ENCODE measurements around the gene DNHD1.
"Not testable (repeated sequence)": the region's sequence is repeated elsewhere in the genome, so short reads cannot be mapped to it uniquely, and the experiment has no call there.

The DNHD1 gene

DNA sequence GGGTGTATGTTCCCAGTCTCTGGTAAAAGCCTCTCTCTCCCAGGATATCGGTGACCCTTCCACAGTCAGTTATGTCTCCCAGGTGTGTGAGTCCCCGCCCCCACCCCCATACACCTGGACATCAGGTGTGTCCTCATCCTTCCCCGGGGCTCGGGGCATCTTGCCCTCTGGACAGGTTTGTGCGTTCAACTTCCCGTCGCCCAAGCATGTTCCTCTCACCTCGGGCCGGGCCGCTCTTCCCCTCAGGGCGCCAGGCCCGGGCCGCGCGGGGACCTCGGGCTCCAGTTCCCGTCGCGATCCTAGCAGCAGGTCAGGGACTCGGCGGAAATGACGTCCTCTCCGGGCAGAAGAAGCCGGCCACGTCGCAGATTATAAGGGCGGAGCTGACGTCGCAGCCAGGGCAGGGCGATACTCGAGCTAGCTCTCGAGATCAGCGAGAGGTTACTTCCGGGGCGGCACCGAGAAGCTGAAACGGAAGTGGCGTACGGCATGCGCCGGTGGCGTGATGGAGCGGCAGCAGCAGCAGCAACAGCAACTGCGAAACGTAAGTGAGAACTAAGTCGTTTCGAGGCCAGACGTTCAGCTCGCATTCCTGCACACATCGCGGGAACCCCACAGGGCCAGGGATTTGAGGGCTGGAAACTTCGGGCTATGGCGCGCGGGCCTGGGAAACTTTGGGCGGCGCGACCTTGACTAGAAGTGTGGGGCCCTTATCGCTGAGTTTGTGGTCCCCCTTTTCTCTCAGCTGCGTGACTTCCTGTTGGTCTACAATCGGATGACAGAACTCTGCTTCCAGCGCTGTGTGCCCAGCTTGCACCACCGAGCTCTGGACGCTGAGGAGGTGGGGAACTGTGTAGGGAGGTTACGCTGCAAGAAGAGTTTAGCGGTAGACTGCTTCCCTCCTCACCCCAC, 15.8 kb upstream of the DNHD1 start, which contains the start of the genes ARFIP2 and TIMM10B:
ARFIP2 (minus strand) TSS at position 320 of the 912 bp plus-strand sequence. CDS start 910 bp downstream, outside the sequence.
TIMM10B (plus strand) TSS at position 490 of the 912 bp plus-strand sequence; CDS start at position 506, 16 bp downstream.
- DNase-seq (ENCODE audit: low read depth, low spot score), result peak; percentile 92

DNA sequence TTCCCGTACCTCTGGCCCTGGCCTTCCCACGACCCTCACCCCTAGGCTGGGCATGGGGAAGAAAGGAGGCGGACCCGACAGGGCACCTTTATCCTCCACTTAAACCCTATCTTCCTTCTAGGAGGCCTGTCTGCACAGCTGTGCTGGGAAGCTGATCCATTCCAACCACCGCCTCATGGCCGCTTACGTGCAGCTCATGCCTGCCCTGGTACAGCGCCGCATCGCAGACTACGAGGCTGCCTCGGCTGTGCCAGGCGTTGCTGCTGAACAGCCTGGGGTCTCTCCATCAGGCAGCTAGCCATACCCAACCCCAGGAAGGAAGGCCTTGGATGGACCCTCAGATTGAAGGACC, 15.2 kb upstream of the DNHD1 start:
- DNase-seq (ENCODE audit: low read depth, low spot score), result no peak

DNA sequence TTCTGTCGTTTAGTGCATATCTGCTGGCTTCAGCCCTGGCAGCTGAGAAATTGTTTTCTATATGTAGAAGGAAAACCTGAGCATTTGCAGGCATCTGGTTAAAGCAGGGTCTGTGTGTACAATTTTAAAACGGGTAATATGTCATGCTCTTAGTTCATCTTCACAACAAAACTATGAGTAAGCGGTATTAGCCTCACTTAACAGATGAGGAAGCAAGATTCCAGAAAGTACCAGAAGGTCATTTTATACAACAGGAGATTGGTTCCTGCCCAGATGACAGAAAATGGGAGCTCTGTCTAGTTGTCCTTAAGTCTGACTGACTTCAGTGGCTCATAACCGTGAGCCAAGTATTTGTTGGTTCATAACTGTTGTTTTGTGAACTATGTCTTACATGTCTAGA, 14.6 kb upstream of the DNHD1 start:
- no peak for DNase-seq (ENCODE audit: low read depth, low spot score)

DNA sequence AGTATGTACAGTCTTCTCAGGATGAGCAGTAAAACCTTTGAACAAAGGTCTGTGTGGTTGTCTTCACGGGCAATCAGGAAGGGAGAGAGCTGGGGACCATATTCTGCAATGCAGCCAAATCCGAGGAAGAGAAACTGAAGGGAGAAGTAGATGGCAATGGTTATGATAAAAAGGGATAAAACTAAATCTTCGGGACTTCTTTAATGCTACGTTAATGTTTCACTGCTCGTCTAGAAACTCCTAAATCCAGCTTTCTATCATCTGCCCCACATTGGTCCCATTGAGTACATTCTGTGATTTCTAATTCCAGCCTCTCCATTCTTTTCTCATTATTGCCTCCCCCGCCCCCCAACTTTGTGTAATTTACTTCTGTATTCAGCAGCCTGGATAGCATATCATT, 14.1 kb upstream of the DNHD1 start:
- DNase-seq (ENCODE audit: low read depth, low spot score), result no peak

DNA sequence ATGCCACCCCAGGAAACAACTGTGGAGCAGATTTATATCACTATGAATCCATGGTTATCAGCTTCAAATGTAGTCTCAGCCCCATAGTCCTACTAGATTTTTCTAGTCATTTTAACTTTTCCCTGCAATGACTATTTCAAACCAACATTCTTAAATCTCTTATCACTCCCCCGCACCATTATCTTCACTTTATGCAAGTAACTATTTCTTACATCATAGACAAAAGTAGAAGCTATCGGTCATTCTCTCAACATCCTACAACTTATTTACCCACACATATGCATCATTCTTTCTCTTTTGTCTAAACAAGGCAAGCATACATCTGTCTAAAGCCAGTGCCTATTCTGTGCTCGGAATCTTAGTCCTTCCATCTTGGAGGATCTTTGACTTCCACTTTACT, 11.4 kb upstream of the DNHD1 start:
- DNase-seq (ENCODE audit: low read depth, low spot score), result no peak

DNA sequence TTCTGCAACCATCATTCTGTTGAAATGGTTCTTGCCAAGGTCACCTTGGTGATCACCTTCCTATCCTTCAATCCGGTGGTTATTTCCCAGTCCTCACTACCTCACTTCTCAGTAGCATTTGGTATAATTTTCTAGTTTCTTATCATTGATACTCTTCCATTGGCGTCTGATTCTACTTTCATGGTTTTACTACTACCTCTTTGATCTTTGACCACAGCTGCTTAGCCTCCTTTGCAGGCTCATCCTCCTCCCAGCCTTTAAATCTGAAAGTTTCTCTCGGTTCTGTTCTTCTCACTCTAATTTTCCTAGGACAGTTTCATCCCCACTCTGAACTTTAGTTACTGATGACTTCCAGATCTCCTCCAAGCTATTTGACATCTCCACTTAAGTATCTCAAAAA, 10.8 kb upstream of the DNHD1 start:
- no peak for DNase-seq (ENCODE audit: low read depth, low spot score)

DNA sequence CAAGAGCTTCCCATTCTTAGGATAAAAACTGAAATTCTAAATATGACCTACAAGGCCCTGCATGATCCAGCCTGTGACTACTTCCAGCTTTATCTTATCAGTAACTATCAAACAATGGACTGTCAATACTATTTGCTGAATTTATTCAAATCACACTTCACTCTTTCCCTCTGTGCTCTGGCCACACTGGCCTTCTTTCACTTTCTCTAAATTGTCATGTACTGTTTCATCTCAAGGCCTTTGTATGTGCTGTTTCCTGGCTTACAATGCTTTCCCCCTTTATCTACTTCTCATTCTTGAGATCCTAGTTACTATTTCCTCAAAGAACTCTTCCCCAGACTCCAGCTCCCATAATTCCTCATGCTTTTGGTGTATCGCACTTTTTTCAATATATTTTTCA, 10.1 kb upstream of the DNHD1 start:
- no peak for DNase-seq (ENCODE audit: low read depth, low spot score)

DNA sequence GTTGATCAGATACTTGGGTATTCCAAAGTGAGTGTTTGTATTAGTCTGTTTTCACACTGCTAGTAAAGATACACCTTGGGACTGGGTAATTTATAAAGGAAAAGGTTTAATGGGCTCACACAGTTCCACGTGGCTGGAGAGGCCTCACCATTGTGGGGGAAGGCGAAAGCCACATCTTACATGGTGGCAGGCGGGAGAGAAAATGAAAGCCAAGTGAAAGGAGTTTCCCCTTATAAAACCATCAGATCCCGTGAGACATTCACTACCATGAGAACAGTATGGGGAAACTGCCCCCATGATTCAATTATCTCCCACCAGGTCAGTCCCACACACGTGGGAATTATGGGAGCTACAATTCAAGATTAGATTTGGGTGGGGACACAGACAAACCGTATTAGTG, 8.7 kb upstream of the DNHD1 start:
- no peak for DNase-seq (ENCODE audit: low read depth, low spot score)

DNA sequence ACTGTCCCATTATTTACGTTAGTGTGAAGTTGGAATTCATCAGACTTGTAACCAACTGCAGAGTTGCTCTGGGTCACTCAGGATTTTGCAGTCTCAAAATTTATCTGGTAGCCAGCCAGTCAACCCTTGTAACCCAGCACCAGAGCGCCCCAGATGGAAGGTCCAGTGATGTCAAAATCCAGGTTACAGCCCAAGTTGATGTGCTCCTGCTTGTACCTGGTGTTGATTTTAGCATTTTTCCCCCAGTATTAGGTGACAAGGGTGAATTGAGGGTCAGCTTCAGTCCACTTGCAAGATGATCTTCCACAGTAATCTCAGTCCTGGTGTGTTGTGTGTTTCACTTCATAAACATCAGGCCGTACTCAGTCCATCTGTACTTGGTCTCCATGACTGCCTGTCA, 8.3 kb upstream of the DNHD1 start:
- DNase-seq (ENCODE audit: low read depth, low spot score), result no peak

DNA sequence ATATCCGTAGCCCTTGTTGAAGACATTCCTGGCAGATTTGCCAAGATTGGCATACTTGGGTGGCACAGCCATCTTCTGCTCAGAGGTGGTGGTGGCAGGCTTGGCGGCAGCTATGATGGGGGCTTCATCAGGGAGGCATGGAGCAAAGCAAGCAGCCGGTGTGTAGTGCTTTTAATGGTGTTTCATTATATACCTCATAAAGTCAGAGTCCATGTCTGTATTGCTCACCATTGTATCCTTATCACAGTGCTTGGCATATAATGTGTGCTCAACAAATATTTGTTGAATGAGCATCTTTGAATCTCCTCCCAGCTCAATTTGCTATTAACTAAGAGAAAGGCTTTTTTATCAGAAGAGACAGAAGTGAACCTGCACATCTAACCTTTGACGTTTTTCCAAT, 7.8 kb upstream of the DNHD1 start:
- no peak for DNase-seq (ENCODE audit: low read depth, low spot score)

DNA sequence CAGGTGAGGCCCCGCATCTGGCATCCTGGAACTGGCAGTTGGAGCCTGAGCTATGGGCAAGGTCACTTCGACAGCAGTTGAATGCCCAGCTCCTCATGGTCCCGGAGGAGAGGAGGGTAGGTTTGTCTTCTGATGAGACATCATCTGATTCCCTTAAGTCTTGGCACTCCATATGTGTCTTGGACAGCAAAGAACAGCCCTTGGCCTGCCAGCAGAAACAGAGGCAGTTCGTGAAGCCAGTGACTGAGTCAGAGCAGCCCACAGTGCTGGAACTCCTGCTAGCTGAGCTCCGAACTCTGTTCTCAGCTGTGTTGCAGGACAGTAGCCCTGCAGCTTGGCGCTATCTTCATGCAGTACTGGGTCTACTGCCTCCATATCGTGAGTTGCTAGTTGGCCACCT, 1.0 kb downstream of the DNHD1 start:
- no peak for DNase-seq (ENCODE audit: low read depth, low spot score)

DNA sequence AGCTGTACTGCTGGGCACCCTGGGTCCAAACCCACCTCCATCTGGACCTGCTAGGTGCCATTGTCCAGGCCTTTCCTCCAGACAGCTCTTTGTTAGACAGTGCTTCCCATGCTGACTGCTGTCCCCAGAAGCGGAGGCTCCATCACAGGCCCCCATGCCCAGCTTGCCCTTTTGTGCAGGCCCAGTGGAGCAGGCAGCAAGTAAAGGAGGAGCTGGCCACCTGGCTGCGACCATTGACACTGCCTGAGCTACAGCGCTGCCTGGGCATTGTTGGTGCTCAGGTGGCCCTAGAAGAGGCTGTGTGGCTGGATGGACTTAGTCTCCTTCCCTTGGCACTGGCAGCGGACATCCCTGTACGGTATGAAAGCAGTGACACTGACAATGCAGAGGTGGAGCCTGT, 1.5 kb downstream of the DNHD1 start:
- DNase-seq (ENCODE audit: low read depth, low spot score), result no peak

DNA sequence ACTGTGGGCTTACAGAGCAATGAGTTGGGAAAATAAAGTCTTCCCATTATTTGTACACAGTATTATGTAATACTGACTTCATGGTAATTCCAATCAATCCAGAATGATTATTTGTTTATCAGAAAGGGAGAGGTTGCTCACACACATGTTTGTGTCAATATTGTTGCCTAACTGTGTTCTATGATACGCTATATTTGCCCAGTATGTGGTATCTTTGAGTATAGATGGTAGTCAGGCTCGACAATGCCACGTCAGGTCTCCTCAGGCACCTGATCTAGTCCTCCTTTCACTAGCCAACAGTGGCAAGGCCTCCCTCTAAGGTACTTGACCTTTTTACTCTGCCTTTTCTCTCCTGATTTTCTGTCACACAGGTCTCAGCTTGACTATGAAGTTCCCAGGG, 5.3 kb downstream of the DNHD1 start:
- no peak for DNase-seq (ENCODE audit: low read depth, low spot score)

DNA sequence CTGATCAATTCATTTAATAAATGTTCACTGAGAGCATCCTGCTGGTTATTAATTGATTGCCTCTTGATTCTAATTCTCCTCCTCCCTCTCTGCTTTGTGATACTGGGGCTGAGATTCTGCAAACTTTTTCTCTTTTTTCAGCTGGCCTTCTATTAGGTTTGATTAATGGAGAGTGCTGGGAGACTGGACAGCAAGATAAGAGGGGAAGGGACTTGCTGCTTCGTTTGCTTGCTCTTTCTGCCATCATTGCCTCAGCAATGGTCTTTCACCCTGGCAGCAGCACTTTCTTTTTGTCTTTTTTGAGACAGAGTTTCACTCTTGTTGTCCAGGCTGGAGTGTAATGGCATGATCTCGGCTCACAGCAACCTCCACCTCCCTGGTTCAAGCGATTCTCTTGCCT, 7.1 kb downstream of the DNHD1 start:
- no peak for DNase-seq (ENCODE audit: low read depth, low spot score)

DNA sequence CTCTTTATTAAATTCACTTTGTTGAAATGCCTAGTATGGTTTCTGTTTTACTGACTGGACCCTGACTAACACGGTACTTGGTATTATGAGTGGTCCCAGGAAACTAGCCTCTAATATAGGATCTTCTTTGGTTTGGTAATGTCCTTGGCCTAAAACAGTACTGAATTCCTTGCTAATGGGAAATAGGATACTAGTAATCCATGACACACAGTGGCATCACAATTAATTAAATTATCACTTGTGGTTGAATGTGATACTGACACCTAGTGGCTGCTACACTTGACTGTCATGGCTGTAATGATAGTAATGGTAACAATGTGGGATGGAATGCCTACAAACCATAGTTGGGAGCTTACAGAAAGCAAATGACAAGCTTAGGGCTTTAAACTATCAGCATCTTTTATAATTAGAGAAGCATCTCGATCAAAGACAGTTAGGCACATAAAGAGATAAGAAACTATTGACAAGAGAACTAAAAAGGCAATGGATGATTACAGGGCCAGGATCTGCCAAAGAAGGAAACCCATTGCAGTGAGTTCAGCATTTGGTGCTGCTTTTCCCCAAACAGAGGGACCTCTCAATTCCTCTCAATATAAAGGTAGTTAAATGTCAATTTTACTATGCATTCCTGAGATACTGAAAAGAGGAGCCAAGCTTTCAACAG, 8.6 kb downstream of the DNHD1 start:
- no peak for DNase-seq (ENCODE audit: low read depth, low spot score)

DNA sequence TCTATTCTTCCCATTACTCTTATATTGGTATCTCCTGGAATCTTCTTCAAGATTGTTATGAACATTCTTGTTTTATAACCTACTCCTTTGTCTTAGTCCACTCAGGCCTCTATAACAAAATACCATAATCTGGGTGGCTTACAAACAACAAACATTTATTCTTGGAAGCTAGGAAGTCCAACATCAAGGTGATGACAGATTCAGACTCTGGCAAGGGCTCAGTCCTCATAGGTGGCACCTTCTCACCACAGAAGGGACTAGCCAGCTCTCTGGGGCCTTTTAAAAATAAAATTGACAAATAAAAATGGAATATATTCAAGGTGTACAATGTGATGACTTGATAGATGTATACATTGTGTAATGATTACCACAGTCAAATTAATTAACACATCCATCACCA, 19.8 kb downstream of the DNHD1 start:
- DNase-seq (ENCODE audit: low read depth, low spot score), result no peak

DNA sequence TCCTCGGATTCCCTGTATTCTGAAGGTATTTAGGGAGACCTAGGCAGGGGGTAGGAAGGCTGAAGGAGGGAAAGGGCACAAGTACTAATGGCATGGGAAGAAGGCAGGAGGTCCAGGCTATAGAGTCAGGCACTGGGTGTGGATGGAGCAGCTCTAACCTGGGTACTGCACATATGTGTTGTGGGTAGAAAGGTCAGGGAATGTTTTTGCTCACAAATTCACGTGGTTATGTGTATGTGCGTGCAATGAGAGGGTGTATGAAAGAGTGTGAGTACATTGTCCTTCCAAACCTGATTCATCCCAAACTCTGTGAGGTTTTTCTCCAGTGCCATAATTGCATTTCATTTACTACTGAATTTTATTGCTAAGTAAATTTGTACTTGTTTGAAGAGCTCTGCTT, 23.2 kb downstream of the DNHD1 start:
- DNase-seq (ENCODE audit: low read depth, low spot score), result no peak

DNA sequence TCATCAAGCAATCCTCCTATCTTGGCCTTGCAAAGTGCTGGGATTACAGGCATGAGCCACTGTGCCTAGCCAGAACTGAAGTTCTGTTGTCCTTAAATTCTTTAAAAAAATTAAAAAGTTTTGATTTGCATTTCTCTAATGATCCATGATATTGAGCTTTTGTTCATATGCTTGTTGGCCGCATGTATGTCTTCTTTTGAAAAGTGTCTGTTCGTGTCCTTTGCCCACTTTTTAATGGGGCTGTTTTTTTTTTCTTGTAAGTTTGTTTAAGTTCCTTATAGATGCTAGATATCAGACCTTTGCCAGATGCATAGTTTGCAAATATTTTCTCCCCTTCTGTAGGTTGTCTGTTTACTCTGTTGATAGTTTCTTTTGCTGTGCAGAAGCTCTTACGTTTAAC, 24.9 kb downstream of the DNHD1 start:
- DNase-seq (ENCODE audit: low read depth, low spot score), result not testable (repeated sequence)

DNA sequence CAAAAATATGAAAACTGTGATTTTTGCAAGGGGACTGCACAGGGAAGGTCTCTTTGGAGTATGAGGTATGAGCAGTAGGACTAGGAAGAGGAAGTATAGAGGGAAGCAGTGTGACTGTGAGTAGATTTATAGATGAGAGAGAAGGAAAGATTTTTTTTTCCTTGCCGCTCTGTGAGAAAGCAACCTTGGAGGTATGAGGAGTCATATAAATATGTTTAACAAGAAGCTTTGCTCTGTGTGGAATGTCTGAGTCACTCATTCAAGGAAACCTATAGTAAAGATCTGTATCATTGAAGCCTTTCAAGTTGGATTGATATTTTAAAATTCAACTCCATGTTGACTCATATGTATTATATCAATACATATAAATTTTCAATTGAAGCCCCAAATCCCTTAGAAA, 26.2 kb downstream of the DNHD1 start:
- DNase-seq (ENCODE audit: low read depth, low spot score), result no peak

DNA sequence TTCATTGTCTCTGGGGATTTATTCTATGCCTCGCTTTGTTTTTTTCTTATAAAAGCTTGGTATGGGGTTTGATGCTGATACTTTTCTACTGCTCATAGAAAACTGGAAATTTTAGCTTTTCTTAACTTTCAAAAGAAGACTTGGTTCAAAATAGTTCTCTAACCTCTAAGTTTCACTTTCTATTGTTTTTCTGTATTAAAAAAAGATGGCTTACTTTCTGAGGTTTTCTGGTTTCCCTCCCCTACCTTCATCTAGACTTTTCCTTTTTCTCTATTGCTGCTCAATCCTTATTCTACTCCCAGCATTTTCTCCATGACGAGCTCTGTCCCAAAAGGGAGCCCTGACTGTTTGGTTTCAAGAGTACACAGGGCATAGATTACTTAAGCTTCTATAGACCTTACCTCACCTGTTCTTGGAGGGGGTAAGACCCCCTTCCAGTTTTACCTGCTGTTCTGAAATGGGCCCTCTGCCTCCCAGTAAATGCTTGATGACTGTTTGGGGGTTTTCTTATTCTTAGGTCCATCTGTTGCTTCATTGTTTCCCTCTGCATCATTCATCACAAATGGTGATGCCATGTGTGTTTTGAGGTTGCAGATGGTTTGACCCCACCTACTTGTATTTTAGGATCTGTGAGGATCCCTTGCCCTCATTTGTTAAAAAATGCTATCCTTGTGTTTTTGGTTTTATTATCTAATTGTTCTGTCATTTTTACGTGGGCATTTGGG, 29.5 kb downstream of the DNHD1 start:
- DNase-seq (ENCODE audit: low read depth, low spot score), result no peak

DNA sequence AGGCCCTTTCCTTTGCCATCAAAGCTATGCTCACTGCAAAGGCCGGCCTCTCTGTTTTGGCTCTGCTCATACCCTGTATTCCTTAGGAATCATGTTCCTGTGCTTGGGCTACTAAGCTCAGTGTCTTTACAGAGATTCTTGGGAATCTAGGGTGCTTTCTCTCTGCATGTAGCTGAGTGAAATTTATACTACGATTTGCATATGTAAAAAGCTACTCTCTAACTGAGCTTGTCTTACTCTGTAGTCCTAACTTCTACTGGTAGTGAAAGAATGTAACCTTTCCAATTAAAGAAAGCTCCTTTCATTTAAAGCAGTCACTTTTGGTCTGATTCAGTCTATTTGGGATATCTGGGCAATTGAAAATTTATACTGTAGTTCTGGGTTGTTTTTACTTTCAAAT, 32.2 kb downstream of the DNHD1 start:
- no peak for DNase-seq (ENCODE audit: low read depth, low spot score)

DNA sequence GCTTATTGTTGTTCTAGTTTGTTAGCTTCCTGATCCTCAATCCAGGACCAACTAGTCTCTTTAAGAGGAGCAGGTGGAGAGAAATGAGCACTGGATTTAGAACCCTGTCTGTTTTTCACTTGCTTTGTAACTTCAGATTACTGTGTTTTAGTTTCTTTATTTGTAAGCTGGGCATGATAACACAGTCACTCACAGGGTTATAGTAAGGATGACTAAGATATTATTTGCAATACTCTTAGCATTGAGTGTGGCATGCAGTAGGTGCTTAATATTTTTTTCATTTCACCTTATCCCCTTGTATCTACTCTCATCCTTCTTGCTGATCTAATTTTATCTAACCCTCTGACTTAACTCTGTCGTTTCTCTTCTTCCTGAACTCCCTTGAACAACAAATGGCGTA, 33.8 kb downstream of the DNHD1 start:
- DNase-seq (ENCODE audit: low read depth, low spot score), result no peak

Measured in brain pericyte (primary cell).